Measurements from ENCODE around the gene WDR75.

The WDR75 gene

DNA sequence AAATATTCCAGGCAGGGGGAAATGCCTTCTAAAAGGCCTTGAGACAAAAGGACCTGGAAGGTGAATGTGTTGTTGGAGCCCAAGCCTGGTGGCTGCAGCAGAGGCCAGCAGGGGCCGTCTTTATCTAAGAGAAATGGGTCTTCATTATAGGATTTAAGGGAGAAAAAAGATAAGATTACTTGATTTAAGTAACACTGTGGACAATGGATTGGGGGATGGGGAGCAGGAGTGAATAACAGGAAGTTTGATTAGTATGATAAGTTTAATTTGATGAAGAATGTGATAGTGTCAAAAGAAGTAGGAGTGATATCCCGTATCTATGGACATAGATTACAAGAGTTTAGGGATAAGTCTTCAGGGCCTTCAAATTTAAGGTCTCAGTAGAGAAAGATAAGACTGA is 64.2 kb downstream of the WDR75 start:
- TF ChIP-seq, protein P1, sequence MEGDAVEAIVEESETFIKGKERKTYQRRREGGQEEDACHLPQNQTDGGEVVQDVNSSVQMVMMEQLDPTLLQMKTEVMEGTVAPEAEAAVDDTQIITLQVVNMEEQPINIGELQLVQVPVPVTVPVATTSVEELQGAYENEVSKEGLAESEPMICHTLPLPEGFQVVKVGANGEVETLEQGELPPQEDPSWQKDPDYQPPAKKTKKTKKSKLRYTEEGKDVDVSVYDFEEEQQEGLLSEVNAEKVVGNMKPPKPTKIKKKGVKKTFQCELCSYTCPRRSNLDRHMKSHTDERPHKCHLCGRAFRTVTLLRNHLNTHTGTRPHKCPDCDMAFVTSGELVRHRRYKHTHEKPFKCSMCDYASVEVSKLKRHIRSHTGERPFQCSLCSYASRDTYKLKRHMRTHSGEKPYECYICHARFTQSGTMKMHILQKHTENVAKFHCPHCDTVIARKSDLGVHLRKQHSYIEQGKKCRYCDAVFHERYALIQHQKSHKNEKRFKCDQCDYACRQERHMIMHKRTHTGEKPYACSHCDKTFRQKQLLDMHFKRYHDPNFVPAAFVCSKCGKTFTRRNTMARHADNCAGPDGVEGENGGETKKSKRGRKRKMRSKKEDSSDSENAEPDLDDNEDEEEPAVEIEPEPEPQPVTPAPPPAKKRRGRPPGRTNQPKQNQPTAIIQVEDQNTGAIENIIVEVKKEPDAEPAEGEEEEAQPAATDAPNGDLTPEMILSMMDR (IDR thresholded peaks at IDR 0.05), result no peak
- DNase-seq (ENCODE audit: low spot score), result no peak
- no peak overlapping the region for H3K27ac ChIP-seq

DNA sequence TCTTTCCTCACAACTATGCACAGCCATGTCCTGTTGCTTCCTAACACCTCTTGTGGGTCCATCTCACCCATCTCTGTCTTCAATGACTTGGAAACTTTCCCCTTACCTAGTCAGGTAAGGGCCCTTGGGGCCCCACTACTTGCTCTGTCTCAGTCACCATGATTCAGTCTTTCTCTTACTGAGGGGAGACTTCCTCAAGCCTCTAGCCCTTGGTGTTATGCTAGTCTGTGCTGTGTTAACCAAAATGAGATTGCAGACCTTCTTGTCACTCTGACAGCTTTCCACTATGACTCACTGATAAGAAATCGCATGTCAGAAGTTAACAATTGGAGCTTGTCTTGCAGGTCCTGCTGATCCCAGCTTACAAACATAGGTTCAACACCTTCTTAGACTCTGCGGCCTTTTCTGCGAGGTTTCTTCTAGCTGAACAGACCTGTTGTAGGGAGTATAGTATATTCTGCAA is 65.3 kb downstream of the WDR75 start:
- DNase-seq (ENCODE audit: low spot score), result no peak
- H3K4me3 ChIP-seq, result no peak overlapping the region
- no peak overlapping the region for H3K27ac ChIP-seq

More for the DNA sequence above, 64.2 kb downstream of the WDR75 start:
- no peak overlapping the region for H3K4me3 ChIP-seq

DNA sequence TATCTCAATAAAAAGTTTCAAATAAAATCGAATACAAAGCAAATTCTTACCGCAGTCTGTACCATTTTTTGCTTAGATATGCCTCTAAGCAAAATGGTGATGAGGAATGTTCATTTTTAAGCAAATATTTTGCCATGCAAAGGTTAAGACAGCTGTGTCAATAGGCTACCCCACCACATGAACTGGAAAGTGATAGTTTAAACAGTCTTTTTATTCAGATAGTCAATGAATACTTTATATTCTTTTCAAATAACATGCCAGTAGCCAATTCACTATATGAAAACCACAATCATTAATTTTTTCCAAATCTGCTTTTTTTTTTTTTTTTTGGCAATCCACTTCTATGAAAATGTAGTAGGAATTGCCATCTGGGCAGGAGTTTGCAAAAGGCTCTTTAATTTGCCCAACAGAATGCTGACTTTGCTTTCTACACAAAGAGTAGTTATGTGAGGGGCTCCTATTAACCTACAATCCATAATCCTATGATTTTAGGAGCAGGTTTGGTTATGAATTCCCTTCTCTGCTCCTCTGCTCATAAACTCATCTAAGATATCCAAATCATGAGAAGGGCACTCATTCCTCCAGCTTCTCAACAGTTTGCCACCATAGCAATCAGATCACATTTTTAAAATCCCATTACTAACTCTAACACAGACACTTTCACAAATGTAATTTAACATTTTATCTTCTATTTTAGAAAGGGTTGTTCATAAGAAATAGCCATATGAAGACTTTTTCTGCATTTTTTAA is 70.1 kb downstream of the WDR75 start:
- no peak for DNase-seq (ENCODE audit: low spot score)
- H3K4me3 ChIP-seq, result no peak overlapping the region
- H3K27ac ChIP-seq, result peak overlapping the region in 1 of 2 donors; percentile 40
- TF ChIP-seq, protein P1 (IDR thresholded peaks at IDR 0.05), result no peak

More for the DNA sequence above, 65.3 kb downstream of the WDR75 start:
- TF ChIP-seq, protein P1 (IDR thresholded peaks at IDR 0.05), result no peak

DNA sequence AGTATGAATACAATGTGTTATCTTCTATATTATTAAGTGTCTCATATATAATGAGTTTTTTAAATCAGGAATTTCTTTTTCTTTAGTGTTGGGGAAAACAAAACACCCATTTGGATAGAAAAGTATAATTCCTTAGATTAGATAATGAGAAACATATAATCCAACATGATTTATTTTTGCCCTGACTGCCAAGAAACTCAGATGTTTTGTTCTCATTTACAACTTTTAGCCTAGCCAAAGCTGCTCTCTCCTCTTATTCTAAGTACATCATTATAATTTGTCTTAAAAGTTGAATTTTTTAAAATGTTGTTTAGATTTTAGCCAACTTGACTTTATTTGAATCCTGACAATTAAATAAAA is 70.7 kb downstream of the WDR75 start:
- DNase-seq (ENCODE audit: low spot score), result no peak
- TF ChIP-seq, protein P1 (IDR thresholded peaks at IDR 0.05), result no peak
- no peak overlapping the region for H3K27ac ChIP-seq

DNA sequence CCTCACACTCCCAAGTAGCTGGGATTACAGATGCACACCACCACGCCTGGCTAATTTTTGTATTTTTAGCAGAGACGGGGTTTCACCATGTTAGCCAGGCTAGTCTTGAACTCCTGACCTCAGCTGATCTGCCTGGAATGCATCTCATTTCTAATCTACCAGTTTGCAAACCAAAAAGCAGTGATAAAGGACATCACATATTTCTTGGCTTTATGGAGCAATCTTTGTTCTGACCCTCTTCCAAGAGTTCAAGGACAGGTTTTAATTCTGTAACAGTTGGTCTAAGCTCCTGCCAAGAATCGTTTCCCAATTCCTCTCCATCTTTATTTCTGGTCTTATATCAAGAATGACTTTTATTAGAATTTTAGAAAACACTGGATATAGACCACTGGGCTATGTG is 71.6 kb downstream of the WDR75 start:
- TF ChIP-seq, protein P1 (IDR thresholded peaks at IDR 0.05), result no peak
- no peak for DNase-seq (ENCODE audit: low spot score)
- peak overlapping the region in 1 of 2 donors; percentile 40 for H3K27ac ChIP-seq
- no peak overlapping the region for H3K4me3 ChIP-seq

More for the DNA sequence above, 70.7 kb downstream of the WDR75 start:
- H3K4me3 ChIP-seq, result no peak overlapping the region

DNA sequence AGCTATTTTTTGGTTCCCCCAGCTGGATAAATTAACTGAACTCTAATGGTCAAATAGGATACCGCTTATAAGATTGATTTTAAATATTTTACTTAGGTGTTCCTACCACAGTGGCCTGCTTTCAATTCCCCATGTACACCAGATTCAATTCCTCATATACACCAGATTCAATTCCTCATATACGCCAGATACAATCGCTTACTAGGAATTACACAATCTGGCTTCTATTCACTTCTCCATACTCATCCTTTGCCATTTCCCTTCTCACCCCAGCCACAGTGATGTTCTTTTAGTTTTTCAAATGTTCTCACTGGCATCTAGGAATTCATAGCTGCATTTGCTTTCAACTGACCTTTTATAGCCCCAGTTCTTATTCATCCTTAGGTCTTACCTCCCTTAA is 72.8 kb downstream of the WDR75 start:
- no peak for DNase-seq (ENCODE audit: low spot score)
- no peak overlapping the region for H3K4me3 ChIP-seq
- peak overlapping the region in 1 of 2 donors; percentile 67 for H3K27ac ChIP-seq
- TF ChIP-seq, protein P1 (IDR thresholded peaks at IDR 0.05), result no peak

DNA sequence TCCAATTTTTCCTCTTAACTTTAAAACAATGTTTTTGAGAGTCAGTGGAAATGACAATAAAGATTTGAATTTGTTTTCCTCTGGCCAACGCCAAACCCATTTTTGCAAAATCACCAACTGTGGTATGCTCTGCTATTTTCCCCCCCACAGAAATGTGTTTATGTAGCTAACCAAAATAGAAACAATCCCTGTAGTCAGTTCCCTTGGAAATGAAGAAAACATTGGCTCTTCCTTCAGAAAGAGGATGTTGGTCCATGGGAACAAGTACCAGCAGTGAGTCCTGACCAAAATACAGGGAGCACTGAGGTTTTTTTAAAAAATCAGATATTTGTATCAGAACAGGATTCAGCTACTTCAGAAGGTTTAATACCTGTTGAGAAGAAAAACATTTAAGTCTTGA is 74.0 kb downstream of the WDR75 start:
- DNase-seq (ENCODE audit: low spot score), result no peak
- TF ChIP-seq, protein P1 (IDR thresholded peaks at IDR 0.05), result no peak
- Histone ChIP-seq H3K27ac (peak overlapping the region; percentile 46 to 67), H3K4me3 (no peak overlapping the region)
